Hepatocyte (in vitro differentiated cells): ENCODE results near the gene RIMBP2.

ENCODE experiments used
- CTCF ChIP-seq: fragments of 200-600 bp; sonication (generic); IDR thresholded peaks from 2 replicates; pipeline ENCODE4 v1.5.1; 2016; ENCODE audit warnings: antibody characterized with exemption, mild to moderate bottlenecking; ENCODE audit not compliant: poor library complexity
- EZH2 ChIP-seq: fragments of 200-600 bp; sonication (generic); IDR thresholded peaks from 2 replicates; pipeline ENCODE4 v1.6.1; 2016; ENCODE audit warnings: antibody characterized with exemption, mild to moderate bottlenecking, borderline replicate concordance
- EZH2phosphoT487 ChIP-seq: fragments of 200-600 bp; sonication (generic); IDR thresholded peaks from one replicate; pipeline ENCODE4 v1.6.1; 2018; ENCODE audit warnings: antibody characterized with exemption, mild to moderate bottlenecking, low read depth, moderate library complexity; ENCODE audit not compliant: unreplicated experiment, severe bottlenecking

- TF ChIP-seq CTCF (no peak), EZH2phosphoT487 (no peak), EZH2 (no peak)
Observed at GRCh38 chr12:130357241-130357640, 358.9 kb downstream of the RIMBP2 start.
